Activated CD4-positive, alpha-beta T cell treated with anti-CD3 and anti-CD28 coated beads, Interleukin-2, amount 10 ng/mL, durations not matched to agents 7 days and 5 days (primary cell): Measurements from ENCODE around the gene CPEB4. TPM values are rescaled to one million over a fixed set of nuclear protein-coding genes. Genes with fewer than 3 reads are reported as not detected.

Source experiments
- CTCF ChIA-PET: fragments of 350-600 bp; sonication (Branson Sonifier 250); formaldehyde crosslinking; loops from one replicate; lab custom pipeline; 2021; ENCODE audit warnings: antibody characterized with exemption; lab: Charles Lee
- POLR2A ChIA-PET: fragments of 350-600 bp; sonication (Branson Sonifier 250); formaldehyde crosslinking; loops from one replicate; lab custom pipeline; 2021; ENCODE audit warnings: antibody characterized with exemption; lab: Charles Lee
- DNase-seq: peaks from one replicate; pipeline ENCODE4 v3.0.0-alpha.2; 2020
- H3K27ac Mint-ChIP-seq: one replicate; pipeline ENCODE4 v1.8.0; 2021; ENCODE audit warnings: mild to moderate bottlenecking, moderate library complexity, mixed read lengths
- H3K27me3 Mint-ChIP-seq: one replicate; pipeline ENCODE4 v1.8.0; 2021; ENCODE audit warnings: mixed read lengths
- H3K36me3 Mint-ChIP-seq: one replicate; pipeline ENCODE4 v1.8.0; 2021; ENCODE audit warnings: low read depth, mixed read lengths
- H3K4me1 Mint-ChIP-seq: one replicate; pipeline ENCODE4 v1.8.0; 2021; ENCODE audit warnings: mixed read lengths
- H3K4me3 Mint-ChIP-seq: one replicate; pipeline ENCODE4 v1.8.0; 2021; ENCODE audit warnings: mild to moderate bottlenecking, moderate library complexity, mixed read lengths
- H3K9me3 Mint-ChIP-seq: one replicate; pipeline ENCODE4 v1.8.0; 2021; ENCODE audit warnings: mixed read lengths
- total RNA-seq, 2 experiments: library from RNA; stranded (reverse); gene quantifications; one replicate each; pipeline ENCODE4 v1.2.3, GENCODE V29; 2021

The CPEB4 gene
- total RNA-seq, 2 experiments from 2014 or later, result 13.9 to 14.0 TPM

DNA sequence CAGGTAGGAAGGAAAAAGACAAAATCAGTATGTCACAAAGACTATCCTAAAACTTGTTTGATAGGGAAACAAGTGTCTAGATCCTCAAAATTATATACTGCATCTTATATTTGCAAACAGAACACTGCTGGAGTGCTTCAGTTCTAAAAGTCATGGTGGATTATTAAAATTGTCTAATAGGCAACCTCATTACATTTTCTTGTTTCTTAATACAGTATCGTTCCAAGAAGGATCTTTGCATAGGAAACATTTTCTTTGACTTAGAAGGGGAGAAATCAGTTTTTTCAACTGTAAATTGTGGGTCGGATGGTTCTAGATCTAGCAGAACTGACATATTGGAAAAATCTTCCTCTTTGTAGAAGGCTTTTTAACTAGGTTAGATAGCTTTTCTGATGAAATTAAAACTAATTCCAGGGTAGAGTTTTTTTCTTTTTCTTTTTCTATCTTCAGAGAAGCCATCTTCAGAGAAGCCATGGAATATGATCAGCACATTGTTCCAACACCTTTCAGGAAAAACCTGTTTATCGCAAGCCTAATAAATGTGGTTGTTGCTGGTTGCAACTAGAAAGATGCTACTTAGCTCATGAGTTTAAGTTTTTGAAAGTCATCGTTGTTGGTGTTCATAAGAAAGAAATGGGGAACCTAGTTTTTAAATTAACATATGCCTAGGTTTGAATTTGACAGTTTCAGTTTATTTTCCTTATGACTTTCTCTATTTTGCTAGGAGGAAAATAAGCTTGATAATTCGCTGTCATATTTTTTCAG is 7.4 kb downstream of the CPEB4 start:
- POLR2A ChIA-PET, result no interaction called here
- peaks cover 2% of the 10 kb centered on the region for H3K36me3 Mint-ChIP-seq
- no peaks in the 10 kb centered on the region for H3K9me3 Mint-ChIP-seq
- no peaks in the 10 kb centered on the region for H3K27me3 Mint-ChIP-seq
- H3K4me3 Mint-ChIP-seq, result no peak overlapping the region
- DNase-seq, result no peak
- CTCF ChIA-PET, result interaction anchor here (0.9 to 1.7 kb wide), 2 partner anchors 12 to 963 kb away, joined by 3 to 4 read pairs; no protein-coding TSS in a partner anchor
- no peak overlapping the region for H3K27ac Mint-ChIP-seq
- peaks cover 21% of the 10 kb centered on the region for H3K4me1 Mint-ChIP-seq

DNA sequence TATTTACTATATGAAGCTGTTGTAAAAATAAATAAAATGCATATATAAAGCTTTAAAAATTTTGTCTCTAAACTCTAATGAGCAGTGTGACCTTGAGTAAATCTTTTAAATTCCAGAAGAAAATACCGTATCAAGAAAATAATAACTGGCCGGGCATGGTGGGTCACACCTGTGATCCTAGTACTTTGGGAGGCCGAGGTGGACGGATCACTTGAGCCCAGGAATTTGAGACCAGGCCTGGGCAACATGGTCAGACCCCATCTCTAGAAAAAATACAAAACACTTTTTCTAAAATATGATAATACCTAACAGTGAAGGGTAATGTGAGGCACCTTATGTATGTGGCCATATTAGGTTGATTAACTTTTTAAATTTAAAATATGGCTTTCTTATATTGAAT is 8.5 kb downstream of the CPEB4 start:
- Mint-ChIP-seq H3K27ac (no peak overlapping the region), H3K36me3 (peaks cover 4% of the 10 kb centered on the region), H3K4me3 (no peak overlapping the region), H3K27me3 (no peaks in the 10 kb centered on the region), H3K9me3 (no peaks in the 10 kb centered on the region), H3K4me1 (peaks cover 13% of the 10 kb centered on the region)
- DNase-seq, result no peak
- POLR2A ChIA-PET, result no interaction called here
- CTCF ChIA-PET, result interaction anchor here (1.0 kb wide), 1 partner anchor 281 kb away, joined by 3 read pairs; no protein-coding TSS in a partner anchor

DNA sequence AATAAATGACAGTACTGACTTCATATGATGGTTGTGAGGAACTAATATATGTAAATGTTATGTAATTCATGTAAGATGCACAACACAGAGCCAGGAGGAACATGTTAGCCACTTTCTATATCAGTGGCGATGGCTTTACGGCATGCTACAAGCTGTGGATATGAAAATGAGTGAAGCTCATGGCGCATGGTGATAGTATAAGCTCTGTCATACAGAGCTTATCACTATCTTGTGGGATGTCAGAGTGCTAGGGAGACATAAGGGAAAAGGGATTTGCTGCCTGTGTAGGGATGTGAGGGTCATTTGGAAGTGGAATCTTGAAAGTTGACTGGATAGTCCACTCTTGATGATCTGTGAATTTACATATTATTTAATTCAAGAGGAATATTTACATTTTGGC is 13.6 kb downstream of the CPEB4 start:
- Mint-ChIP-seq H3K4me3 (no peak overlapping the region), H3K27ac (no peak overlapping the region), H3K4me1 (peaks cover 4% of the 10 kb centered on the region), H3K9me3 (no peaks in the 10 kb centered on the region), H3K27me3 (no peaks in the 10 kb centered on the region), H3K36me3 (peaks cover 4% of the 10 kb centered on the region)
- ChIA-PET POLR2A (no interaction called here), CTCF (interaction anchor here (1.0 to 1.5 kb wide), 4 partner anchors 10 to 39 kb away, joined by 3 read pairs; no protein-coding TSS in a partner anchor)
- DNase-seq, result no peak

DNA sequence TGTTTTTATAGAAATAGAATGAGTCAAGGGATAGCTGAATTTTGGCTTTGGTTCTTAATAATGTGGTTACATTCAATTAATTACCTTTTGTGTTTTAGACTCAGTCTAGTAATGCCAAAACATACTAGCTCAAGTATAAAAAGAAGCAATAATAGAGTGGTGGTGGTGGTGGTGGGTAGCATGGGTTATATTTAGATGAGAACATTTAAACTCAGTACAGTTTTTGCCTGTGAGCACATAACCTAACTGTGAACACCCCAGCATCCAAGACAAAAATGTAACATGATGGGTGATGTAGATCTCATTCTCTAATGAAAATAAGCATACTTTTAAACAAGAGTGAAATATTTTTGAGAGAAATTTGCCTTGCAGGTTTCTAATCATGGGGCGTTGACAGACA is 14.2 kb downstream of the CPEB4 start:
- POLR2A ChIA-PET, result interaction anchor here (0.5 kb wide), 1 partner anchor 324 kb away, joined by 3 read pairs; no protein-coding TSS in a partner anchor
- H3K4me1 Mint-ChIP-seq, result peaks cover 4% of the 10 kb centered on the region

DNA sequence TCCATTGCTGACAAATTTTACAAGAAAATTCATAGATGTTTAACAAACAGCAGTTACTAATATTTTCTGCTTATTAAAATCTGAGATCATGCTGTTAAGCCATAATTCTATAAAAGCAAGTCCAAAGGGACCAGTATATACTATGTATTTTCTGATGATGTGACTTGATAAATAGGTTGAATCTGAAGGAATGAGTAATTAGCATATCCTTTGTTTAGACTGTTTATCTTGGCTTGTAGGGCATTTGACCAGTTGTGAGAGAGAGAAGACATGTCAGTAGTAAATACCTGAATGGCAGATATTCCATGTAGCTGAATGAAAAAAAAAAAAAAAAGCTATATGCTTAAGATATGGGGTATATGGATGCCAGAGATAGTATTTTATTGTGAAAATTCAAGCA is 14.6 kb downstream of the CPEB4 start:
- peaks cover 4% of the 10 kb centered on the region for H3K4me1 Mint-ChIP-seq
- POLR2A ChIA-PET, result interaction anchor here (0.5 kb wide), 1 partner anchor 324 kb away, joined by 3 read pairs; no protein-coding TSS in a partner anchor
- CTCF ChIA-PET, result interaction anchor here (1.0 kb wide), 1 partner anchor 15 kb away, joined by 3 read pairs; the partner anchor contains the start of gene CPEB4

More for the DNA sequence above, 14.2 kb downstream of the CPEB4 start:
- H3K27ac Mint-ChIP-seq, result no peak overlapping the region
- H3K27me3 Mint-ChIP-seq, result no peaks in the 10 kb centered on the region
- peaks cover 4% of the 10 kb centered on the region for H3K36me3 Mint-ChIP-seq
- CTCF ChIA-PET, result interaction anchor here (1.1 to 1.2 kb wide), 2 partner anchors 32 to 39 kb away, joined by 3 read pairs; no protein-coding TSS in a partner anchor
- no peaks in the 10 kb centered on the region for H3K9me3 Mint-ChIP-seq
- DNase-seq, result no peak
- no peak overlapping the region for H3K4me3 Mint-ChIP-seq

DNA sequence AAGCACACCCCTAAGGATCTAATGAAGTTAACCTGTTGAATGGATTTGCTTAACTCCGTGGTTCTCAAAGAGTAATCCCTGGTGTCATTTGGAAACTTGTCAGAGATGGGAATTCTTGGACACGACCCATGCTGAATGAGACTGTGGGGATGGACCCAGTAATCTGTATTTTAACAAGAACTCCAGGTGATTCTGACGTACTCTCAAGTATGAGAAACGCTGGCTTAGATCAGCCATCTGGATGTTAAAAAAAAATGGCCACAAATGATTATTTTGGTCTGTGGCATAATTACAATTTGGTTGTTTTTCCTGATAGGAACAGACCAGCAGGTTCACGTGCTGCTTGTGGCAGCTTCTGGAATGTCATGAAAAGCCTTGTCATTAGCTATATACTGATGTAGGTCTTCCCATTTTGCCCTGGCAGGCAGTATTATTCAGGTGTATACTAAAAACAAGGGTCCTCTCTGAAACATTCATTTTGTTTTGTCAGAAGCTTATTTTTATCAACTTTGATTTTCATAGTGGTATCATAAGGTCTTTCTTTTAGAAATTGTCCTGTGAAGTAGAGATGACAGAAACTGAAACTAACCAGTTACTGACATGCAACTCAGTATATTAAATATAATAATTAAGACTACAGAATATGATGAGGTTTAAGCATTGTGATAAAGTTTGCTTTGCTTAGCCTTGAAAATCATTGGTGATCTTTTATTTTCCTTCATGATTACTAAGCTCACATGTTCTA is 15.4 kb downstream of the CPEB4 start:
- no peak for DNase-seq
- Mint-ChIP-seq H3K9me3 (no peaks in the 10 kb centered on the region), H3K36me3 (peaks cover 4% of the 10 kb centered on the region), H3K4me1 (peaks cover 4% of the 10 kb centered on the region), H3K27ac (no peak overlapping the region), H3K4me3 (no peak overlapping the region), H3K27me3 (no peaks in the 10 kb centered on the region)
- POLR2A ChIA-PET, result no interaction called here
- CTCF ChIA-PET, result interaction anchor here (0.6 to 1.2 kb wide), 4 partner anchors 10 to 98 kb away, joined by 3 to 8 read pairs (median 4); partner anchors contain the start of gene CPEB4

More for the DNA sequence above, 14.6 kb downstream of the CPEB4 start:
- no peaks in the 10 kb centered on the region for H3K27me3 Mint-ChIP-seq
- no peak overlapping the region for H3K4me3 Mint-ChIP-seq
- no peaks in the 10 kb centered on the region for H3K9me3 Mint-ChIP-seq
- H3K36me3 Mint-ChIP-seq, result peaks cover 4% of the 10 kb centered on the region
- no peak overlapping the region for H3K27ac Mint-ChIP-seq
- DNase-seq, result no peak

DNA sequence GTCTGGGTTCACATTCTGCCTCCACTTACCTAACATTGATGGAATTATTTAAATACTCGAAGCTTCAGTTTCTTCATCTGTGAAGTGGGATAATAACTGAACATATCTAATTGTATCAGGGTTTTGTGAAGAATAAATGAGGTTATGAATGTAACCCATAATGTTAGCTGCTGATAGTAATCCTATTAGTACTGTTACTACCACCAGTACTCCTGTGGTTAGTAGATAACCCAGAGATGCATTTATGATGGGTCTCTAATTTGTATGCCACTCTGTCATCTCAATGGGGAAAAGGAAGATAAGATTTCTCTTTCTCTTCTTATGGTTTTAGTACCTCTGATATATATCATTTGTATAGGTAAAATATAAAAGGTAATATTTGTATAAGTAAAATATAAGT is 16.0 kb downstream of the CPEB4 start:
- H3K36me3 Mint-ChIP-seq, result peaks cover 4% of the 10 kb centered on the region
- H3K4me3 Mint-ChIP-seq, result no peak overlapping the region
- no peak overlapping the region for H3K27ac Mint-ChIP-seq
- no peaks in the 10 kb centered on the region for H3K9me3 Mint-ChIP-seq
- DNase-seq, result no peak
- CTCF ChIA-PET, result interaction anchor here (0.6 to 1.2 kb wide), 3 partner anchors 11 to 97 kb away, joined by 4 to 8 read pairs (median 4); no protein-coding TSS in a partner anchor
- no peaks in the 10 kb centered on the region for H3K27me3 Mint-ChIP-seq
- H3K4me1 Mint-ChIP-seq, result peaks cover 4% of the 10 kb centered on the region
- POLR2A ChIA-PET, result no interaction called here

DNA sequence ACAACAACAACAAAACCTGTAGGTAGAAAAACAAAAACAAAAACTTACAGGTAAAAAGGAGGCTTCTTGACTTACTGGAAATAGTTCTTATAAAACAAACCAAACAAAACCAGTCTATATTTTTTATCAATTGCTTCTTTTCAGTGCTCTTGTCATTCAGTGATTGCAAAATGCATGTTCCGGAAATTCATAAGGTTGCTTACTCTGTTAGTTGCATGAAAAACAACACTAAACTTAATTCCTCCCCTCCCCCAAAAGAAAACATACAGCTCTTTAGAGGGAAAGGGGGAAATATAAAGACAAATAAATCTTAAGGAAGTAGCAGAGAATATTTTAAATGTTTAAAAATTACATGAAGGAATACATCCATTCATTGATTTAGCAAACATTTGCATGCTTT is 19.1 kb downstream of the CPEB4 start:
- Mint-ChIP-seq H3K4me1 (peaks cover 4% of the 10 kb centered on the region), H3K27me3 (no peaks in the 10 kb centered on the region), H3K27ac (no peak overlapping the region), H3K4me3 (no peak overlapping the region), H3K9me3 (no peaks in the 10 kb centered on the region), H3K36me3 (peaks cover 7% of the 10 kb centered on the region)
- DNase-seq, result no peak
- ChIA-PET CTCF (interaction anchor here (1.0 kb wide), 1 partner anchor 12 kb away, joined by 4 read pairs; no protein-coding TSS in a partner anchor), POLR2A (no interaction called here)

DNA sequence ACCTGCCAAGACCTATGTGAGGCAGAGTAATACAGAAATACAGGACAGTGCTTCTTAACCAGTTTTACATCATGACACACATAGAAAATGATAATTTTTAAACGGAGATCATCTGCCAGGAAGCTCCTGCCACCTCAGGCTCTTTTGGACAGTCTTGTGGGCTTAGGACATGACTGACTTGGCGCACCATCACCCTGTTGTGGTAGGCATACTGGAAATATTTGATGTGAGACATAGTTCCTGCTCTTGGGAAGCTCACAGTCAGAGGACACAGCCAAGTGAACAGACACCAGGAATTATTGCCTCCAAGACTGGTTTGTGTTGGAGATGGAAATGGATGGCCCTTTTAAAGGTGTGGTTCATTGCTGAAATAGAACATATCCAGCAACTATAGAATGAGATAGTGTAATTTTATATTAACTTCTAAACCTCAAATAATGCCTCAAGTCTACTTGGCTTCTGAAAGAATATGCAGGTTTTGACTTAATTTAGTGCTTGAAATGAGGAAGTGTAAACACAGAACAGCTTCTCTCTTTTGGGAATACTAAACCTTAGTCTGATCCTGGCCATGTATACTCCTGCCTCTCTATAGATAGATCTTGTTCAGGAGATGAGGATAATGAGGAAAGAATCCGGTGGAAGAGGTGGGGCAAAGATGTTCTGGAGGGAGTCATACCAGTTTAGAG is 19.7 kb downstream of the CPEB4 start:
- H3K4me3 Mint-ChIP-seq, result no peak overlapping the region
- DNase-seq, result no peak
- peaks cover 2% of the 10 kb centered on the region for H3K4me1 Mint-ChIP-seq
- H3K36me3 Mint-ChIP-seq, result peaks cover 8% of the 10 kb centered on the region
- H3K9me3 Mint-ChIP-seq, result no peaks in the 10 kb centered on the region
- CTCF ChIA-PET, result interaction anchor here (1.0 kb wide), 1 partner anchor 12 kb away, joined by 4 read pairs; no protein-coding TSS in a partner anchor
- H3K27me3 Mint-ChIP-seq, result no peaks in the 10 kb centered on the region
- H3K27ac Mint-ChIP-seq, result no peak overlapping the region
- POLR2A ChIA-PET, result no interaction called here

DNA sequence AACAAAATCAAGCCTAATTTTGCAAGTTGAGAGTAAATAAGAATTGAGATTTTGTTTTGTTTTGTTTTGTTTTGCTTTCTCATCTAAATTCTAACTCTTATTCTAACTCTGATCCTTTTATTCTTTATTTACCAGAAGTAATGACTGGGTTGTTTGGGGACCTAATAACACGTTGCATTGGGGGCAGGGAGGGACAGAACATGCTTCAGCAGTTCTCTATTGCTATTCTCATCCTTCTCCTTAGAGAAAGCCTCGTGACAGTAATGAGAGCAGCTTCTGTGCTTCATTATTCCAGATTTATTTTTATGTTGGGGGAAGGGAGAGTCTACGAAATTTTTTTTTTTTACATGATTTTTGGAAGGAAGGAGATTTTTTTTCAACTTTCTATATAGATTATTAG is 21.1 kb downstream of the CPEB4 start:
- Mint-ChIP-seq H3K27ac (no peak overlapping the region), H3K27me3 (no peaks in the 10 kb centered on the region)

DNA sequence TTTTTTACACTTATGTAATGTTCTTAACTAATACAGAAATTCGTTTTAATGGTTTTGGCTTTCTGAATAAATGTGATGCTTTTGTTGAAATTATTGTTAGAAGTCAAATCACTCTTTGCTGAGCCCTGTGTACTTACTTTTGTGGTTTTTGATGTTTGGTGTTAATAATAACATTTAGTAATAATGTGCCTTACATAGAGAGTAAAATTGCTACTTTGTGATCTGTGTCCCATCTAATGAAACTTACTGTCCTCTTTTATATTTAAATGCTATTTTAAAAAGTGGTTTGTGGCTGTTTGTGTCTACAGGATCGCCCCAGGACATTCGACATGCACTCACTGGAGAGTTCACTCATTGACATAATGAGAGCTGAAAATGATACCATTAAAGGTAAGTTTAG is 22.1 kb downstream of the CPEB4 start:
- no peak overlapping the region for H3K4me3 Mint-ChIP-seq
- no peaks in the 10 kb centered on the region for H3K27me3 Mint-ChIP-seq
- no peaks in the 10 kb centered on the region for H3K4me1 Mint-ChIP-seq
- H3K9me3 Mint-ChIP-seq, result no peaks in the 10 kb centered on the region
- POLR2A ChIA-PET, result no interaction called here
- DNase-seq, result no peak
- H3K36me3 Mint-ChIP-seq, result peaks cover 8% of the 10 kb centered on the region
- no peak overlapping the region for H3K27ac Mint-ChIP-seq
- CTCF ChIA-PET, result no interaction called here

More for the DNA sequence above, 21.1 kb downstream of the CPEB4 start:
- POLR2A ChIA-PET, result no interaction called here
- CTCF ChIA-PET, result no interaction called here
- no peak for DNase-seq
- Mint-ChIP-seq H3K4me1 (no peaks in the 10 kb centered on the region), H3K36me3 (peaks cover 8% of the 10 kb centered on the region), H3K4me3 (no peak overlapping the region), H3K9me3 (no peaks in the 10 kb centered on the region)

DNA sequence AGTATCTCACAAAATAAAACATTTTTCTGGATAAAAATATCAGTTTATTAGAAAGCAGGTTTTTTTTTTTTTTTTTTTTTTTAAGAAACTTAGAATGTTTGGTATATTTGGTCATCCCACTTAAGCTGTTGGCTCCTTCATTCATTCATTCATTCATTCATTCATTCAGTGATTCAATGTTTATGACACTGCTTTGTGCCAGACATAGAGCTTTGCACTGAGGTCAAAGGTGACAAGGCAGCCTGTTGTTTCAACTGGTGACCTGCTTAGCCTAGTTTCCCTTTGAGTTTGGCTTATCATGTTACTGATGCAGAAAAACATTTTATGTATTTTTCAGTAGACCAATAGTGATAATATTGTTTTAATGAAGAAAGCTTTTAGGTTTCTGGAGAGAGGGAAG is 23.5 kb downstream of the CPEB4 start:
- ChIA-PET CTCF (interaction anchor here (0.6 to 2.1 kb wide), 6 partner anchors 11 to 248 kb away, joined by 3 to 6 read pairs (median 3); no protein-coding TSS in a partner anchor), POLR2A (no interaction called here)
- Mint-ChIP-seq H3K4me1 (no peaks in the 10 kb centered on the region), H3K4me3 (no peak overlapping the region), H3K27me3 (no peaks in the 10 kb centered on the region), H3K9me3 (no peaks in the 10 kb centered on the region), H3K36me3 (peaks cover 8% of the 10 kb centered on the region), H3K27ac (no peak overlapping the region)
- DNase-seq, result no peak
